GM21367 (cell line): ENCODE data around the gene RPRM.
"Not testable (repeated sequence)": the region's sequence is repeated elsewhere in the genome, so short reads cannot be mapped to it uniquely, and the experiment has no call there.

Experiments used
- ATAC-seq: cut with Tn5 transposase; IDR thresholded peaks from one replicate; pipeline ENCODE4 v1.9.1; 2021; ENCODE audit not compliant: unreplicated experiment

Gene RPRM

DNA sequence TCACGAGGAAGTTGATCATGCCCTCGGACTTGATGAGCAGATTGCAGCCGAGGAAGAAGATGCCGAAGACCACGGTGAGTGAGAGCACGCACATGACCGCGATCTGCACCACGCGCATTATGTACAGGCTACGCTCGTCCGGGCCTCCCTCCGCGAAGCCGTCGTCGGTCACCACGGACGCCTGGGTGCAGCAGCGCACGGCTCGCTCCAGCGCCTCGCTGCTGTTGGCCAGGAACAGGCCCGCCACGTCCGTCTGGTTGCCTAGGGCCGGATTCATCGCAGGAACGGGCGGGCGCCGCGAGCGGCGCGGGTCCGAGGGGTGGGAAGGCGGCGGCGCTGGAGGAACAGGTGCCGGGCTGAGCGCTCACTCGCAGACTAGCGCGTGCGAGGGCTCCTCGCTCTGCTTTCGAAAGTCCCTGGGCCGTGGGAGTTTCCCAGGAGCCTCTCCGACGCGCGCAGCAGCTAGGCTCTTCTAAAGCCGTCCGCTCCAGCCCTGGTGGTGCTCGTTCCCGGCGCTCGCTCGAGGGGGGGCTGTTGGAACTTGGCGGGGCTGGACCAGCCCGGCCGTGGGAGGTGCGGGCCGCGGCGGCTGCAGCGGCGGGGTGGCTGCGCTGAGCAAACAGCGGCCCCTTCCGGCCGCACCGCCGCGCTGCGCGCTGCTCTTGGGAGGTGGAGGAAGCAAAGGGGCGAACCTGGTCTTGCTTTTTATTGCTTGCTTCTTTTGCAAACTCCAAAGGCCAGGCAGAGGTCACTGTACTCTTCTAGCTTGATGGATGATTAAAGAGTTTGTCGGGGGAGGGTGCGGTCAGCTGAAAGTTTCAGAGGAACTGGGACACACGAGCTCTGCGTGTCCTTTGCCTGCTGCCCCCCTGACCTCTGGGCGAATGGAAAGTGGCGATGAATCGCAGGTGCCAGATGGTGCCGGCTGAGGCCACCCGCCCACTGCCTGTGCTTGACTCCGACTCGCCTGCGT is at the start of gene RPRM:
RPRM (minus strand) TSS at position 474 of the 973 bp plus-strand sequence; CDS start at position 277, 197 bp downstream.
- ATAC-seq: peak; percentile 94

DNA sequence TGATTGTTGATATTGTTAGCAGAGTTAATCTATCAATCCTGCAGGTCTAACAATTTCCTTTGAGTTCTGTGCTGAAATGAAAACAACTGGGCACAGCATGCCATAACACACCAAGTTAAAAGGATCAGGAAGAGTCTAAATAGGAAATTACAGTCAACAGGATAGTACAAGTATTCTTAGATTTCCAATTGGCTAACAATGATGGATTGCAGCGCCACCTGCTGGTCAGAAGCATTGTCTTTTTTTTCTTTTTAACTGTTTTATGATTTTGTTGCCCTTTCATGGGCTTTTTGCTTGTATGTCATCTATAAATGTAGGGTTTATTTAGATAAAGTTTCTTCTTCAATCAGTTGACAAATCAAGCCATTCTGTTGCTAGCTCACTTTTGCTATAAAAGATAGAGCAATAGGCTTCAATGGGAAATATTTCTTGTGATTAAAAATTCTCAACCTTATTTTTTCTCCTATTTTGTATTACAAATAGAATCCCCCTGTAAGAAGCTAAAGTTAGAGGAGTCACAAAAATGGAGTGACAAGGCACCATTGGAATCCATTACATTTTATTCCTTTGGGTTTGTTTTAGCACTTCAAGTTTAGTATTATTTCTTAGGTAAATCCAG is 40.8 kb upstream of the RPRM start:
- ATAC-seq: no peak

DNA sequence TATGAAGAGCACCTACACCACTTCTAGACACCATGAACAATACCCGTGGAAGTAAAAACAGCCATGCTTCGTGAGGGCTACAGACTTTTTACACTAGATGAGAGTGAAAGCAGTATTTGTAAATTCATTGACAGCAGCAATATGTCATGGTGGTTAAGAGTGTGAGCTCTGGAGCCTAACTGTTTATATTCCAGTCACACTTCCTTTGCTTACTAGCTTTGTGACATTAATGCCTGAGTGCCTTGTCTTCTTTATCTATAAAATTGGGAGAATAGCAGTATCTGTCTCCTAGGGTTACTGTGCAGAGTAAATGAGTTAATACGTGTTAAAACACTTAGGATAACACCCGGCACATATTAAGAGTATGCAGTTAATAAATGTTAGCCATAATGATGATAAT is 33.8 kb upstream of the RPRM start:
- ATAC-seq: no peak

DNA sequence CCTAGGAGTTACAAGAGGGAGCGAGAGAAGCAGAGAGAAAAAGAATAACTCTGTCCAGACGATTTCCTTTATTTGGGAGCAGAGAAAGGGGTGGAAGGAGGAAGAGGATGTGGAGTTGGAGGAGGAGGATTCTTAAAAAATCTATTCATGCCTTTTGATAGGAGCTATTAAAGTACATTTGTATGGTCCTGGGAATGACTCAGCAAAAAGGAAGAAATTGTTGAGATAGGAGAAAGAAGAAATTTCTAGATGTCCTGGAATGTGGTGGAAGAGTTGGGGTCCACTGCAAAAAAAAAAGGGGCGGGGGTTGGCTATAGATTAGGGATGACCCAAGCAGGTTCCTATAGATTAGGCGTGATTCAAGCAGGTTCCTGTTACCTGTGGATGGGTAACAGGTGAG is 32.4 kb upstream of the RPRM start:
- no peak for ATAC-seq

DNA sequence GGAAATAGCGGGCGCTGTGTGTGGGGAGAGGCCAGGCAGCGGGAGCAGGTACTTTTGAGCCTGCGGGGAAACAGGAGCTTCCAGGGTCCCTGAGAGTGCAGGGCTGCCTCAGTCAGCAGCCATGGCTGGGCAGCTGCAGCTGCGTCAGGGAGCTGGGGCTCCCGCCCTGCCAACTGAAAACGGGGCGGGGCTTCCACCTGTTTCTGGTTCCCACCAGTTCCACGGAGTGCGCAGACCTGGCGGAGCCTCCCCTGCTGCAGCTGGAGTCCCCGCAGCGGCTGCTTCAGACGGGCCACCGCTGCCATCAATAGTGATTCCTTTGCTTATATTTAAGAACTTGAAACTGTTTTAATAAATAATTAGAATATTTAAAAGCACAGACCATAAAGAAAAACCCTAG is 30.6 kb upstream of the RPRM start:
- ATAC-seq: no peak

DNA sequence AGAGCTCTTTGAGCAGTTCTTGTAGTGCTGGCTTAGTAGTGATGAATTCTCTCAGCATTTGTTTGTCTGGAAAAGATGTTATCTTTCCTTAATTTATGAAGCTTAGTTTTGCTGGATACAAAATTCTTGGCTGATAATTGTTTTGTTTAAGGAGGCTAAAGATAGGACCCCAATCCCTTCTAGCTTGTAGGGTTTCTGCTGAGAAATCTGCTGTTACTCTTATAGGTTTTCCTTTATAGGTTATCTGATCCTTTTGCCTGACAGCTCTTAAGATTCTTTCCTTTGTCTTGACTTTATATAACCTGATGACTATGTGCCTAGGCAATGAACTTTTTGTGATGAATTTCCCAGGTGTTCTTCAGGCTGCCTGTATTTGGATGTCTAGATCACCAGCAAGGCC is 27.9 kb upstream of the RPRM start:
- not testable (repeated sequence) for ATAC-seq

DNA sequence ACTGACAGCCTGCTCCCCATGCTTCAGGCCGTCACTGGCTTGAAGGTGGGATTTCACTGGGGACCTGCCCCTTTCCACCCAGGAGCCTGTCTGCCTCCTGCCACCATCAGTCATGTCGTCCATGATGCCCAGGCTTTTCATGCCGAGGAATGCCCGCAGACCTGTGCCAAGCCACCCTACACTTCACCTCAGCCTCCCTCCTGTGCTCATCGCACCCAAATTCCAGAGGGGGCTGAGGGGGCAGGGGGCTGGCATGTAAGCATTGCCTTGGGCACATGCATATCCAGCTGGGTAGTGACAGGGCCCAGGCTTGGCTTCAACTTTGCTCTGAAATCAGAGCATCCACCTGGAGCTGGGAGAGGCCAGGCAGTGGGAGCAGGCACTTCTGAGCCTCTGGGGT is 20.9 kb upstream of the RPRM start:
- no peak for ATAC-seq

DNA sequence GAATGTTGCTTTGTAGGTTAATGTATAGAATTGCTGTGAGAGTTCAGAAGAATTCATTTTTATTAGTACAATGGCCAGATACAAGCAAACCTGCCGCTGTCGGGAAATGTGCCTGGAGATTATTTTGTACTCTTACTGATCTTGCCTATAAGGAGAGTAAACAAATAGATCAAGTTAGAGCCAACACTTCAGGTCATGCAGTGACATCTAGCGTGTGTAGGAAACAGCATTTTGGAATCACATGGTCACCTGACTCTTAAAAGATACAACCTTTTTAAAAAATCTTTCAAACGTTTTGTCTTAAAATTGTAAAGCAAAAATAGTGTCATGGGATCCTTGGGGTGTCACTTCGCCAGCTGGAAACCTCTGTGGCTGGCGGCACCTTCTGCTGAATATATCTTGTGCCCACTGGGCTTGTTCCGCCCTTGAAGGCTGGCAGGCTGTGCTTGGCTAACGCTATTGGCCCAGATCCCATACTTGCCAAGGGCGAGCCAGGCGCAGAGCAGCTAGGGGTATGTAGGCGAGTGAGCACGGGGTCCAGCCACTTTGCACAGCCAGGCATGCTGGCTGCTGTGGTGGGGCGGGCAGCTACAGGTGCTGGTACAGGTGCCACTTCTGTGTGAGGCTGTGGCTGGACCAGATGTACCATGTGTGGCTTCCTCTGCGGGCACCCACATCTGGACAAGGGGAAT is 19.5 kb upstream of the RPRM start:
- ATAC-seq: no peak

DNA sequence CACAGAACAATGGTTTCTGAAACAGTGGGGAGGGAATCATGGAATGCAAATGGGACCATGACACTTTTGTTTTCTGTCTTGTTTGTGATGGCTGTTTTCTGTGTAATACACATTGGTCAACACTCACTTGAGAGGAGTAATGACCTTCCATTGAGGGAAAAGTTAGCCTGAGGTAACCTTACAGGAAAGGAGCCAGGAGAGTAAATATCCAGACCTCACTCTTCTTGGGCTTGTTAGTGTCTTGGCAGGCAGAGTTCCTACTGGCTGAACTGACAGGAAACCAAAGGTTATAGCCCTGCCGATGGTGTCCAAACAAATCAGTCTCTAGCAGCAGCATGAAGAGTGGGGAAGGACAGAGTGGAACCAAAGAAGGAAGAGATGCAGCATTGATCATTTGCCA is 17.2 kb upstream of the RPRM start:
- no peak for ATAC-seq

DNA sequence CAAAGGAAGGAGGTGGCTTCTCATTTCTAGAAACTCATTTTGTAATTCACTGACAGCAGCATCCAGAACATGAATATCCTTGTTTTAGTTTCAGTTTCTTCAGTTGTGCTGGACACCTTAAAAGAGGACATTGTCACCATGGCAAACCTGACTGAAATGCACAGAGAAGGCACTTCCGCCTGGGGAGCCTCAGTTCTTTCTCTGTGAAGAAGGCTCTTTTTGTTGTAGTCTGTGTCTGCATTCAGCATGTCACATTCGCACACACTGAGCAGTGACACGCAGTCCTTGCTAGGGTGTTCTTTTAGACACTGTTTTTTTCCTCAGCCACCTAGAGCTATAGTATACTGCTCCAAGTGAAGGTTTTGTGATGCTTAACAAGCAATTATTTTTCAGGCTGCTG is 9.5 kb upstream of the RPRM start:
- no peak for ATAC-seq

DNA sequence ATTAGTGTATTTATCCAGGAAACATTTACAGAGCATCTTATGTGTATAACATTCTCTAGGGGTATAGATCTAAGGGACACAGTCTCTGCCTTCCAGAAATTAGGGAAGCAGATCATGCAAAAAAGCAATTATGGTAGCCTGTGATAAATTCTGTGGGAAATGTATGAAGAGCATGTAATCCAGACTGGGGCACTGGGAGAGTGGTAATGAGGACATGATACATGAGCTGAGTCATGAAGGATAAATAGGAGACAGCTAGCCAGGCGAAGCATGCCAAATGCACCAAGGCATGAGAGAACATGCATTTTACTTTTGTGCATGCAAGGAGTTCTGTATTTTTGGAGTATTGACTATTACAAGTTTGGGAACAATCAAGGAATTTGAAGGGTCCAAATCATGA is 8.9 kb upstream of the RPRM start:
- no peak for ATAC-seq

DNA sequence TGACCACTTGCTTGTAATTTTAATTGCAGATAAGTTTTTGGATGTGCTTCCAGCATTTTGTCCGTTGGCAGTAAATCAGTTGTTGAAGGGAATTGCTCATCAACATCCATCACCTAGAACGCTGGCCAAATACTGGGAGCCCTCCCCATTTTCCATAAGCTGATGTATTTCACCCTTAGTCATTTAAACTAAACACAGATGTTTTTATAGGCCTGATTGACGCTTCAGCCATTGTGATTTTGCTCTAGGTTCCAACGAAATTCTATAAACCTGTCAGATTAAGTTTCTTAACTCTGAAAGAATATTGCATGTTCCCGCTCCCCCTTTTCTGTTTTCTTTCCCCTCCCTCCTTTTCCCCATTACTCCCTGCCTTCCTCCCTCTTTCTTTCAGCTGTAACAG is 1.0 kb upstream of the RPRM start:
- ATAC-seq: no peak

DNA sequence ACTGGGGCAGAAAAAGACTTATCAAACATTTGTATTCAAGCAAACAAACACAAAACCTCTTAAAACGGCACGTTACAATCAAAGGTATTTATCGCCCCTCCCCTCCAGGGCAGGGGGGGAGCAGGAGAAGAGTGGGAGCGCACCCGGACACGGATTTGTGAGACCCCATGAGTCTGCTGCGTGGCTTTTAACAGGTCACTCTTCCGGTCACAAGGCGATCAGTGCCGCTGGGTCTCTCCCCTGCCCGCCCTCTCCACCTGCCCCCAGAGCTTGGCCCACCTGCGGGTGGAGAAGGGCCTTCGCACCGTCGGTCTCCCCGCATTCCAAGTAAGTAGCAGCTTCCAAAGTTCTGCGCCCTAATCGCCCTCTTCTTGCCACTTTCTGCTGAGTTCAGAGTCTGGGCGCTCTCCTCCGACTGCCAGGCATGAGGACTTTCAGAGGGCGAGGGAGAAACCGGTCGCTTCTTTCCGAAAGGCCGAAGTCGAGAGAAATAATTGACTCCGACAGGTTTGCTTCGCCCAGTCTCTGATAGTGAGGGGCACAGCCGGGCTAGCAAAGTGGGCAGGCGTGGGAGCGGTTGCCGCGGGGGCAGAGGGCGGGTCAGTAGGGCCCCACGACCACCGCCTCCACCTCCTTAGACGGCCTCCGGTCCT is 800 bp downstream of the RPRM start:
- no peak for ATAC-seq

DNA sequence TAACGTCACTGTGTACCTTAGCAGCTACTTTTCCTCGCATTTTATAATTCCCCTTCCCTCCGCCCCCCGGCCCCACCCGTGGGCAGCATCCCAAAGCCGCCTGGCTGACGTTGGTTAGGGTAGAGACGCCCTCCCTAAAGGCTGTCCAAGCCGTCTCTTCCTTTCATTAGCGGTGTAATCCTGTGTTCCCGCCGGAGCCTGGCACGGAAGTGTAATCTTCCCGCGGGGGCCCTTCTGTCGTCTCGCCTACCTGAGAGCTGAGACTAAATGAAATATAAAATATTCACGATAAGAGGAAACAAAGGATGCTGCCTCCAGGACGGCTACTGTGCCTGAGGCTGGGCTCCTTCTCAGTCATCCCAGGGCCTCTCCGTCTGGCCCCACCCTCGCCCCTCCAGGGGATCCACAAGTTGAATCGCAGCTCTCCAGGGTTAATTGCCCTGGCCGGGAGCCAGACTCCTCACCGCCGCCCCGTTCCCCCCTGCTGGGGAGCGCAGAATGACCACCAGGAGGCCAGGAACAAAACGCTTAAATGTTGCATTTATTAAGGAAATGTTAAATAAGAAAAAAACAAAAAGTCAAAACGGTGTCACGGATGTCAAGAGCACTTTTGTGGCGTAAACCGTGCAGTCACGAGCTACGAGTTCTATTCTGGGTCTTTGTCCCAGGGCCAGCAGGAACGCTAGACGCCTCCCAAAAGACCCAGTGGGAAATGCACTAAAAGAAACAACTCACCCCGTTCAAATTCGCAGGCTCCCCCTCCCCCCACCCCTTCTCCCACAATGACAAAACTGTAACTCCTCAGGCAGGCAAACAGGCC is 1.5 kb downstream of the RPRM start:
- ATAC-seq: no peak

DNA sequence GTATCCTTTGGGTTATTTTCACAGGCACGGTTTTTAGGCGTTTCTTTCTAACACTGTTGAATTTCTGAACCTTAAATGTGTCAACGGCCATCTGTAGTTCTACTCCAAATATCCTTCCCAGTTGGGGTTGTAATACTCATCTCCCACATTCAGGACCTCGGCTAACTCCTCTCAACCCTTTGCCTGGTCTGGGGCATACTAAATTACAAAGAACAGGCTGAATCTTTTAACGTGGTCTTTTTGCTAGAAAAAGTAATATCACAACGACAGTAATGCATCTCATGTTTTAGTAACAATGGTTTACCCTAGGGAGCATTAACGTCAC is 2.1 kb downstream of the RPRM start:
- no peak for ATAC-seq

DNA sequence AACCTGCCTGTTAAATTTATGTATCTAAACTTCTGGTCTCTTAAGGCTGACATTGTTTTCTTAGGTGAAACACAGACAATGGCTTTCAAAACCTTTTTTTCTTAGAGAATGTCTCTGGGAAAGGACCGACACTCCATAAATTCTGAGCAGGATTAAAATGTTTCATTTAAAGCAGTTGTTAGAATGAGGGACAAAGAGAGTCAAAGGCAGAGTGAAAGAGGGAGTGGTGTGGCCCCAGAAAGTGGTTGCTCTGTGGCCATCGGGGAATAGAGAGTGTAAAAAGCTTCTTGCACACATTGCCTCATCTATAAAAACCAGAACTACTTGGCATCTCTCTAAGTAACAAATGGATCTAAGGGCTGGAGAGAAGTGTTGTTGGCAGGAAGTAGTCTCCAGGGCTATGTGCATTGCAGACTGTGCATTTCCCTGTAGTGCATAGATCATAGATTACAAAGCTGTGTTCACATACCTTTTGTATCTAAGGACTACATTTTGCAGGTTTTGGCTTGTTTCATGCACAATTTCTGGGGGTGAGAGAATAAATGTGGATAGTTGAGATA is 3.6 kb downstream of the RPRM start:
- ATAC-seq: no peak

DNA sequence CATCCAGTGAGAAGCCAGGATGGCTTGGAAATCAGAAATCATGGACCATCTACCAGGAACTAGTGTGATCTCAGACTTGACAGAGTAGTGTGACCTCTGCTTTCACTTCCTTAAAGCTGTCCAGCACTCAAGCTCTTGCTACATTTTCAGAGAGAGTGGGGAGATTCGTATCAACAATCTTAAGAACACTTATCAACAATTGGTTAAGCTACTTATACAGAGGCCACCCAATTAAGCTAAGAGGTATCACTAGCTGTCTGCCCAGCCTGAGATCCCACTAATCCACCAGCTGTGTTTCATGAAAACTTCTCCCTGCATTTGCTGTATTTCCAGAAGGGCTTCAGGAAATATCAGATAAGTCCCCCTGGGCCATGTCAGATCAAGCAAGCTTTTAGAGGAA is 4.2 kb downstream of the RPRM start:
- ATAC-seq: no peak

DNA sequence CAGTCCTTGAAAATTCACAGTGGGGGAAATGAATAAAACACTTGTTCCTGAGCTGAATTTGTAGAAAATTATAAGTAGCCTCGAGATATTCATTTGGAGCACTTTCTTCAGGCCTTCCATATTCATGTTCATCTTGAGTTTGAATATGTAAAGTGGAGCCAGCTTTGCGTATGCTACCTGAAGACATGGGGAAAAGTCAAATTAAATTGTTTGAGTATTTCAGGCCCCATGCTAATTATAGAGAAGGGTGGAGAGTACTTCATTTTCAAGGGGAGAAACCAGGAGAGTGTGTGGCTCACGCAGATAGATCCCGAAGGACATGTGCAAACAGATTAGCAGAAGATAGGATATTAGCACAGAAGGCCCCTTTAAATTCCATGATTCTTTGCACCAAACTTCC is 7.7 kb downstream of the RPRM start:
- no peak for ATAC-seq

DNA sequence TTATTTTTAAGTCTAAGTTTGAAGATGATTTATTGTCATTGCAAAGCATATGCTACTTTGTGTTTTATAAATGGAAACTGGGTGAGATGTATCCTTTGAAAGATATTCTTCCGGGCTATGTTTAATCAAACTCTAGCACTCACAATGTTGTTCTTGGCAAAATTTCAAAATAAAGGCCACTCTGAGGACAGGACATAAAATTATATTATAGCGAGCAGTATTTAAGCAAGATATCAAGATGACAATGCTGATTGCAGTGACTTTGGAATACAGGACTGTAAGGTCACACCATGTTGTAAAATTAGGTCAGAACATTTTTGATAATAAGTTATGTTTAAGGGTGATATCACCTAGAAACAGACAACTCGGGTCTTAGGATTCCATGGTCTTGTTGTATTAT is 14.2 kb downstream of the RPRM start:
- ATAC-seq: no peak

DNA sequence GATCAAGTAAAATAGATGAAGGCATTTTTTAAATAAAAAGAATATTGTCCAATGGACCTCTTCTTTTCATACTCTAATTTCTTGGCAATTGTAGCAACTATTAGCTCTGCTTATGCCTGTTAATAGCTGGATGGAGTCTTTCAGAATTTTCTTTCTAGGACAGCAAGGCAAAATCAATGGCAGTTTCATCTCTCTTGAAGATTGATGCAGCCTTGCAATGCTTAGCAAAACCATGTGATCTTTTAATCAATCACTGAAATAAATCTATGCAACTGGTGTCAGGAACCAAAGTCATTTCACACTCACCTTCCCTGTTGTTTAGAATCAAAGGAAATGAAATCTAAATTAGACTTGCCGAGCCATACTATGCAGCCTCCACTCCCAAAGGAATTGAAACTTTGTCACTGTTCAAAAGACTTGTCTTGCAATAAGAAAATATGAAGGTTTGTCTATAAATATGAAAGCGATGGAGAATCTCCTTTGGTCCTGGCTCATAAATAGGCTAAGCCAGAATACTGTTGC is 16.2 kb downstream of the RPRM start:
- ATAC-seq: no peak
